ENCODE measurements around the gene HOXA5.

The HOXA5 gene

GRCh38 chr7:27182861-27183681, 39.6 kb upstream of the HOXA5 start:
- no peak for FAIRE-seq
- DNase-seq (ENCODE audit: insufficient read length, low spot score) = no peak

GRCh38 chr7:27182285-27182841, 38.9 kb upstream of the HOXA5 start:
- FAIRE-seq (no peak), DNase-seq (ENCODE audit: insufficient read length, low spot score) (no peak)

- FAIRE-seq = no peak
- no peak for DNase-seq (ENCODE audit: insufficient read length, low spot score)
These were observed 38.4 kb upstream of the HOXA5 start for GRCh38 chr7:27181795-27182275.

- FAIRE-seq = no peak
- DNase-seq (ENCODE audit: insufficient read length, low spot score) = no peak
These were observed 37.2 kb upstream of the HOXA5 start for GRCh38 chr7:27180431-27181420.

- DNase-seq (ENCODE audit: insufficient read length, low spot score) (peak; percentile 75), FAIRE-seq (peak; percentile 21)
These were observed 36.3 kb upstream of the HOXA5 start for GRCh38 chr7:27179503-27180430.

- no peak for FAIRE-seq
- DNase-seq (ENCODE audit: insufficient read length, low spot score) = no peak
These were observed 35.5 kb upstream of the HOXA5 start for GRCh38 chr7:27179030-27179429.

- no peak for FAIRE-seq
- DNase-seq (ENCODE audit: insufficient read length, low spot score) = no peak
These were observed 34.9 kb upstream of the HOXA5 start for GRCh38 chr7:27178366-27178765.

GRCh38 chr7:27177795-27178320, 34.4 kb upstream of the HOXA5 start:
- no peak for DNase-seq (ENCODE audit: insufficient read length, low spot score)
- FAIRE-seq = no peak

GRCh38 chr7:27176962-27177794, 33.7 kb upstream of the HOXA5 start:
- no peak for DNase-seq (ENCODE audit: insufficient read length, low spot score)
- no peak for FAIRE-seq

GRCh38 chr7:27176524-27176845, 33.0 kb upstream of the HOXA5 start:
- FAIRE-seq = no peak
- no peak for DNase-seq (ENCODE audit: insufficient read length, low spot score)

- FAIRE-seq (no peak), DNase-seq (ENCODE audit: insufficient read length, low spot score) (no peak)
These were observed 32.4 kb upstream of the HOXA5 start for GRCh38 chr7:27175626-27176523.

GRCh38 chr7:27174874-27175625, 31.6 kb upstream of the HOXA5 start:
- DNase-seq (ENCODE audit: insufficient read length, low spot score) = no peak
- FAIRE-seq = no peak

- FAIRE-seq (no peak), DNase-seq (ENCODE audit: insufficient read length, low spot score) (no peak)
These were observed 30.7 kb upstream of the HOXA5 start, which contains the start of gene HOXA10 for GRCh38 chr7:27173956-27174873. Gene HOXA10 (minus strand): TSS chr7:27174320. CDS start chr7:27174306, 14 bp downstream.

GRCh38 chr7:27173511-27173955, 30.1 kb upstream of the HOXA5 start:
- DNase-seq (ENCODE audit: insufficient read length, low spot score) (no peak), FAIRE-seq (no peak)

GRCh38 chr7:27172823-27173510, 29.5 kb upstream of the HOXA5 start:
- no peak for FAIRE-seq
- DNase-seq (ENCODE audit: insufficient read length, low spot score) = no peak

Data from GM19239 (cell line).